ENCODE data around the gene NALCN.

NALCN gene

DNA sequence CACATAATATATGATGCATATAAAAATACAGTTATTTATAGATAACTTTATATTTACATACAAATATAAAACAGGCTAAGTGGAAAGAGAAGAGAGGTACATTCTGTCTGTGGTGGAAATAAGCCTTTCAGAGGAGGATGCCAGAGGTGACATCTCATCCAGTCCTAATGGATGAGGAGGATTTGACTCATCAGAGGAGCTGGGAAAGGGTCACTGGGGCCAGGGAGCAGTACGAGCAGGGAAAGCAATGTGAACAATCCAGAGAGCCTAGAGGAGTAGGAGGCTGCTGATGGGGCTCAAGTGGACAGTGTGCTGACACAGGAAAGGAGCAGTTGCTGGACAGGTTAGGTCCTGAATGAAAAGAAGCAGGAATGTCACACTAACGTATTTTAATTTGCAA is 18.6 kb downstream of the NALCN start:
- ChIA-PET CTCF (no interaction called here), POLR2A (no interaction called here)
- TF ChIP-seq L3MBTL2 (conservative IDR thresholded peaks at IDR 0.05) (no peak), FOXM1 (IDR thresholded peaks at IDR 0.05; ENCODE audit: borderline replicate concordance) (no peak), SUZ12 (IDR thresholded peaks at IDR 0.05) (no peak), HDGF (IDR thresholded peaks at IDR 0.05; ENCODE audit: borderline replicate concordance) (no peak), CTBP1 (IDR thresholded peaks at IDR 0.05; ENCODE audit: borderline replicate concordance) (no peak), NFRKB (IDR thresholded peaks at IDR 0.05) (no peak), FOXK2 (IDR thresholded peaks at IDR 0.05) (no peak), BHLHE40 (IDR thresholded peaks at IDR 0.05; ENCODE audit: borderline replicate concordance) (no peak), TARDBP (IDR thresholded peaks at IDR 0.05) (no peak), ELF4 (IDR thresholded peaks at IDR 0.05) (no peak), FOXA1 (IDR thresholded peaks at IDR 0.05) (no peak), LEF1 (IDR thresholded peaks at IDR 0.05; ENCODE audit: borderline replicate concordance) (no peak), SP1 (IDR thresholded peaks at IDR 0.05) (no peak)
- TF ChIP-seq, protein P1, sequence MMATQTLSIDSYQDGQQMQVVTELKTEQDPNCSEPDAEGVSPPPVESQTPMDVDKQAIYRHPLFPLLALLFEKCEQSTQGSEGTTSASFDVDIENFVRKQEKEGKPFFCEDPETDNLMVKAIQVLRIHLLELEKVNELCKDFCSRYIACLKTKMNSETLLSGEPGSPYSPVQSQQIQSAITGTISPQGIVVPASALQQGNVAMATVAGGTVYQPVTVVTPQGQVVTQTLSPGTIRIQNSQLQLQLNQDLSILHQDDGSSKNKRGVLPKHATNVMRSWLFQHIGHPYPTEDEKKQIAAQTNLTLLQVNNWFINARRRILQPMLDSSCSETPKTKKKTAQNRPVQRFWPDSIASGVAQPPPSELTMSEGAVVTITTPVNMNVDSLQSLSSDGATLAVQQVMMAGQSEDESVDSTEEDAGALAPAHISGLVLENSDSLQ (IDR thresholded peaks at IDR 0.05): no peak
- DNase-seq (ENCODE audit: extremely low spot score): no peak

DNA sequence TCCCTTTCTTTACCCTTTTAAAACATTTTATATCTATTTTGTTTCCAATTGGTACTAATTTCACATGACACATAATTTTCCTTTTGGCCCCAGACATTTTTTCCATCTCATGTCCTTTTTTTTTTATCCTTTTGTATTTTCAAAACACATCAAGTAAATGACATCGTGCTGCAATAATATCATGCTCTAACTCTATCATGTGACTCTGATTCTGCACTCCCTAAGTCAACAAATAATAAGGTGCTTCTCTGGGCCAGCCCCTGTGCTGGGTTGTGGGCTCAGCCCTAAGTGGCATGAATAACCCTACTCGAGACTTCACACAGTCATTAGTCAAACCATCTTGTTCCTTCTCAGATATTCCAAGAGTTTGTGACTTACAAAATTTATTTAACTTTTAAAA is 21.7 kb downstream of the NALCN start:
- CTCF ChIA-PET: no interaction called here

DNA sequence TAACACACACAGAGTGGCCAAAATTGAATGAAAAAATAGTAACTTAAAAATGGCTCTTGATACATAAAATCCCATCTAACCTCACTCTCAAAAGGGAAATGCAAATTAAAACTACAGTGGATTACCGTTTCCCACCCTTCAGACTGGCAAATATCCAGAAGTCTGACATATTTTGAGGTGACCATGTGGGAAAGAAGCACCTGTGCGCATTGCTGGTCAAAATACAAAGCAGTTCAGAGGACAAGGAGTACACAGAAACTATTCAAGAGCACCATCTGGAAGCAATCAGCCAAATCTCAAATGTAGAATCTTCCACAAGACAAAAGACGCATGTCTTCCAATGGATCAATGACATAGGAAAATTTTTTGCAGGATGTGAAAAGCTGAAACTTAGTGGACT is 23.2 kb downstream of the NALCN start:
- no peak for DNase-seq (ENCODE audit: extremely low spot score)
- ChIA-PET CTCF (no interaction called here), POLR2A (no interaction called here)
- TF ChIP-seq BHLHE40 (IDR thresholded peaks at IDR 0.05; ENCODE audit: borderline replicate concordance) (no peak), ZNF384 (IDR thresholded peaks at IDR 0.05) (no peak), SP1 (IDR thresholded peaks at IDR 0.05) (no peak)

More for the DNA sequence above, 21.7 kb downstream of the NALCN start:
- POLR2A ChIA-PET: no interaction called here
- DNase-seq (ENCODE audit: extremely low spot score): no peak
- no peak for TF ChIP-seq L3MBTL2 (conservative IDR thresholded peaks at IDR 0.05)
- no peak for TF ChIP-seq LEF1 (IDR thresholded peaks at IDR 0.05; ENCODE audit: borderline replicate concordance)
- no peak for TF ChIP-seq FOXK2 (IDR thresholded peaks at IDR 0.05)
- TF ChIP-seq ARNT (IDR thresholded peaks at IDR 0.05): no peak
- TF ChIP-seq FOXM1 (IDR thresholded peaks at IDR 0.05; ENCODE audit: borderline replicate concordance): no peak
- TF ChIP-seq FOXA1 (IDR thresholded peaks at IDR 0.05): no peak
- TF ChIP-seq, protein P1 (IDR thresholded peaks at IDR 0.05): no peak
- TF ChIP-seq SP1 (IDR thresholded peaks at IDR 0.05): no peak
- TF ChIP-seq ELF4 (IDR thresholded peaks at IDR 0.05): no peak
- no peak for TF ChIP-seq CTBP1 (IDR thresholded peaks at IDR 0.05; ENCODE audit: borderline replicate concordance)
- no peak for TF ChIP-seq NFRKB (IDR thresholded peaks at IDR 0.05)
- TF ChIP-seq ZNF384 (IDR thresholded peaks at IDR 0.05): no peak
- TF ChIP-seq BHLHE40 (IDR thresholded peaks at IDR 0.05; ENCODE audit: borderline replicate concordance): no peak
- no peak for TF ChIP-seq HDGF (IDR thresholded peaks at IDR 0.05; ENCODE audit: borderline replicate concordance)
- no peak for TF ChIP-seq SUZ12 (IDR thresholded peaks at IDR 0.05)

DNA sequence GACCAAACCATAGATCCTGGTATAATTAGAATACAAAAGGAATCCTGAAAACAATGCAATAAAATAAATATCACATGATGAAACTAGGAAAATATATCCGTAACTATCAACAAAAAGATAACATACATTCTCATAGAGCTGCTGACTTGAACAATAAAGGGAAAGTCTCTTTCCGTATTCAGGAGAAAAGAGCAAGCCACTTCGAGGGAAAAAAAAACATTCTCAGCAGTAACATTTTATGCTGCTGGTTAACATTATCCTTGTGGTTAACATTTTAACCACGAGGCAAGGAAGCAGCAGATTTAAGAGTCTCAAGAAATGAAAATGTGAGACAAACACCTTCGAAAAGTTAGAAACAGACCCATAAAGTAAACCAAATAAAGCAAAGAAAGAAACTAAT is 25.8 kb downstream of the NALCN start:
- no peak for TF ChIP-seq BHLHE40 (IDR thresholded peaks at IDR 0.05; ENCODE audit: borderline replicate concordance)
- TF ChIP-seq FOXM1 (IDR thresholded peaks at IDR 0.05; ENCODE audit: borderline replicate concordance): no peak
- TF ChIP-seq NFRKB (IDR thresholded peaks at IDR 0.05): no peak
- no peak for TF ChIP-seq FOXK2 (IDR thresholded peaks at IDR 0.05)
- no peak for TF ChIP-seq FOXA1 (IDR thresholded peaks at IDR 0.05)
- no peak for TF ChIP-seq LEF1 (IDR thresholded peaks at IDR 0.05; ENCODE audit: borderline replicate concordance)
- no peak for TF ChIP-seq SUZ12 (IDR thresholded peaks at IDR 0.05)
- TF ChIP-seq TARDBP (IDR thresholded peaks at IDR 0.05): no peak
- no peak for TF ChIP-seq SP1 (IDR thresholded peaks at IDR 0.05)
- POLR2A ChIA-PET: no interaction called here
- no peak for DNase-seq (ENCODE audit: extremely low spot score)
- CTCF ChIA-PET: no interaction called here

DNA sequence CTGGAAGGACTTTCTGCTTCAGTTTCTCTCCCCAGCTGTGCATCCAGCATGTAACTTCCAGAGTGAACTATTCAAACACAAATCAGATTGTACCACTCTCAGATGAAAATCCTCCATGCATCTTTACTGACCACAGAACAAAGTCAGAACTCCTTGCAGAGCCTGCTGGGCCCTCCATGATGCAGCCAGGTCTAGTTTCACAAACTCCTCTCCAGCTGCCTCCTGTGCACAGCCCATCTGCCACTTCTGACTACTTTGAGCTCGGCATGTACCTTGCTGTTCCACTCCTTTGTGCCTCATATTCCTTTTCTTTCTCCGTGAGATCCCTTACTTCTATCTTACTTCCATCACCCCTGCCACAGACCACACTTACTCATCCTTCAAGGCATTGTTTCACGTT is 31.4 kb downstream of the NALCN start:
- CTCF ChIA-PET: no interaction called here
- no peak for DNase-seq (ENCODE audit: extremely low spot score)
- POLR2A ChIA-PET: no interaction called here
- TF ChIP-seq L3MBTL2 (conservative IDR thresholded peaks at IDR 0.05): no peak

DNA sequence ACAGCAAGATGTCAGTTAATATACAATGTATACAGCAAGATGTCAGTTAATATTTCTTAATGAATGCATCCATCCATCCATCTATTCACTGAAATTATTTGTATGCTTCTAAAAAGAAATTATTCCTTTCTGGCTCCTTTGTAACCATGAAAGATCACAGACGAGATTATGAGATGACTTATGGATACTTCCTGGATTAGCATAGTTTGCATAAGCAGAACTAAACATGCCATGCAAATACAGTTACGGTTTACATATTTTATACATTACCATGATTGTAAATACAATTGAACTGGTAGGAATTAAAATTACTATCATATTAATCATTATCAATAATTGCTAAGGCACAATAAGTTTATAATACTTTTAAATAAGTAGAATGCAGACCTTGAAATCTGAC is 32.7 kb downstream of the NALCN start:
- CTCF ChIA-PET: no interaction called here
- POLR2A ChIA-PET: no interaction called here
- TF ChIP-seq FOXM1 (IDR thresholded peaks at IDR 0.05; ENCODE audit: borderline replicate concordance): no peak
- no peak for TF ChIP-seq ZNF384 (IDR thresholded peaks at IDR 0.05)
- no peak for TF ChIP-seq SUZ12 (IDR thresholded peaks at IDR 0.05)
- TF ChIP-seq NFRKB (IDR thresholded peaks at IDR 0.05): no peak
- DNase-seq (ENCODE audit: extremely low spot score): no peak

DNA sequence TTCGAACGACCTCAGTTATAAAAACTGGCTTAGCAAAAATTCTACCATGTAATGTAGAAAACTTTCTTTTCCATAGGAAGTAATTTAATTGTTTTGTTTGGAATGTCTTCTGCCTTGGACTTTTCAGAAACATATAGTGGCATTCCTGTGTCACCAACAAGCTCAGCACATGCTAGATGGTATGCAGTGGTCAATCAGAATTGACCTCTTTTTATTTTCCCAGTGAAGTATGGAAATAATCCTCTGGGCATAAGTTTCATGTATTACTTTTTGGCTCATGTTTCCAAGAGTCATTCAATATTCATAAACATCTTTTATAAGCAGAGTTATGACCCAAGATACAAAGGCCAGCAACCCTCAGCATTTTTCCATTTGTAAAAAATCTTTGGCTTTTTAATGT is 33.6 kb downstream of the NALCN start:
- CTCF ChIA-PET: interaction anchor here (0.6 kb wide), 1 partner anchor 939 kb away, joined by 5 read pairs; no protein-coding TSS in a partner anchor
- DNase-seq (ENCODE audit: extremely low spot score): no peak
- POLR2A ChIA-PET: no interaction called here
- no peak for TF ChIP-seq FOXK2 (IDR thresholded peaks at IDR 0.05)
- no peak for TF ChIP-seq ARNT (IDR thresholded peaks at IDR 0.05)
- no peak for TF ChIP-seq TARDBP (IDR thresholded peaks at IDR 0.05)
- no peak for TF ChIP-seq ELF4 (IDR thresholded peaks at IDR 0.05)
- no peak for TF ChIP-seq SP1 (IDR thresholded peaks at IDR 0.05)
- no peak for TF ChIP-seq CTBP1 (IDR thresholded peaks at IDR 0.05; ENCODE audit: borderline replicate concordance)
- no peak for TF ChIP-seq SUZ12 (IDR thresholded peaks at IDR 0.05)
- TF ChIP-seq HDGF (IDR thresholded peaks at IDR 0.05; ENCODE audit: borderline replicate concordance): no peak
- TF ChIP-seq FOXM1 (IDR thresholded peaks at IDR 0.05; ENCODE audit: borderline replicate concordance): no peak
- no peak for TF ChIP-seq NFRKB (IDR thresholded peaks at IDR 0.05)
- TF ChIP-seq FOXA1 (IDR thresholded peaks at IDR 0.05): no peak
- TF ChIP-seq, protein P1 (IDR thresholded peaks at IDR 0.05): no peak
- TF ChIP-seq BHLHE40 (IDR thresholded peaks at IDR 0.05; ENCODE audit: borderline replicate concordance): no peak
- TF ChIP-seq ZNF384 (IDR thresholded peaks at IDR 0.05): no peak
- TF ChIP-seq LEF1 (IDR thresholded peaks at IDR 0.05; ENCODE audit: borderline replicate concordance): no peak
- TF ChIP-seq L3MBTL2 (conservative IDR thresholded peaks at IDR 0.05): no peak

All from HEK293T (cell line).